Measurements from ENCODE around the gene EGLN1.
"Not testable (repeated sequence)": the region's sequence is repeated elsewhere in the genome, so short reads cannot be mapped to it uniquely, and the experiment has no call there.

The EGLN1 gene

GRCh38 chr1:231421971-231422797 lies at the start of gene EGLN1:
EGLN1 (minus strand) TSS chr1:231422287; CDS start chr1:231421888, 399 bp downstream.
- DNase-seq: peak; percentile 43 to 50

- DNase-seq: not testable (repeated sequence)
Observed at GRCh38 chr1:231471500-231471899, 49.4 kb upstream of the EGLN1 start.

- not testable (repeated sequence) for DNase-seq
Observed at GRCh38 chr1:231471027-231471426, 48.9 kb upstream of the EGLN1 start.

GRCh38 chr1:231467986-231468385 lies 45.9 kb upstream of the EGLN1 start:
- no peak for DNase-seq

GRCh38 chr1:231465051-231465450 lies 43.0 kb upstream of the EGLN1 start:
- peak; percentile 18 to 29 for DNase-seq

GRCh38 chr1:231463541-231463940 lies 41.5 kb upstream of the EGLN1 start:
- no peak for DNase-seq

- DNase-seq: peak in 1 of 2 donors; percentile 26
Observed at GRCh38 chr1:231460614-231461013, 38.5 kb upstream of the EGLN1 start.

GRCh38 chr1:231459438-231459837 lies 37.4 kb upstream of the EGLN1 start:
- not testable (repeated sequence) for DNase-seq

- not testable (repeated sequence) for DNase-seq
Observed at GRCh38 chr1:231457956-231458355, 35.9 kb upstream of the EGLN1 start.

GRCh38 chr1:231454133-231454532 lies 32.0 kb upstream of the EGLN1 start:
- DNase-seq: not testable (repeated sequence)

- DNase-seq: no peak
Observed at GRCh38 chr1:231446138-231446537, 24.1 kb upstream of the EGLN1 start.

GRCh38 chr1:231444059-231444458 lies 22.0 kb upstream of the EGLN1 start:
- DNase-seq: no peak

GRCh38 chr1:231443363-231443762 lies 21.3 kb upstream of the EGLN1 start:
- DNase-seq: no peak

GRCh38 chr1:231442735-231443134 lies 20.6 kb upstream of the EGLN1 start:
- DNase-seq: no peak

- no peak for DNase-seq
Observed at GRCh38 chr1:231432996-231433395, 10.9 kb upstream of the EGLN1 start.

GRCh38 chr1:231431665-231432415 lies 9.8 kb upstream of the EGLN1 start:
- DNase-seq: no peak

GRCh38 chr1:231430678-231431352 lies 8.7 kb upstream of the EGLN1 start:
- DNase-seq: not testable (repeated sequence)

- no peak for DNase-seq
Observed at GRCh38 chr1:231428377-231428776, 6.3 kb upstream of the EGLN1 start.

- no peak for DNase-seq
Observed at GRCh38 chr1:231424950-231425805, 3.1 kb upstream of the EGLN1 start.

GRCh38 chr1:231423648-231424047 lies 1.6 kb upstream of the EGLN1 start:
- DNase-seq: no peak

GRCh38 chr1:231422798-231423309 lies 767 bp upstream of the EGLN1 start:
- DNase-seq: no peak

- DNase-seq: no peak
Observed at GRCh38 chr1:231421546-231421970, 529 bp downstream of the EGLN1 start.

Data from inflammatory macrophage treated with lipopolysaccharide for 1 hour (primary cell).